Lower leg skin (tissue), 4 donors: Measurements from ENCODE around the gene SIK3. TPM values are rescaled to one million over a fixed set of nuclear protein-coding genes. Genes with fewer than 3 reads are reported as not detected.

Experiments
- DNase-seq, 2 donors: peaks; one replicate each; pipeline ENCODE4 v3.0.0-alpha.2; 2019; ENCODE audit warnings: low spot score in 2 of 2
- H3K4me3 ChIP-seq: fragments of 200-600 bp; sonication (generic); 2 replicates; pipeline ENCODE4 v1.5.1; 2017; ENCODE audit warnings: mild to moderate bottlenecking, low read depth; ENCODE audit not compliant: poor library complexity, severe bottlenecking
- POLR2A ChIP-seq, 2 donors: fragments of 450-650 bp; IDR thresholded peaks; one replicate each; pipeline ENCODE4 v1.6.1; 2016 to 2017; ENCODE audit warnings: antibody characterized with exemption in 2 of 2, mild to moderate bottlenecking in 1 of 2, moderate library complexity in 1 of 2
- WGBS, 2 donors: methylation state at CpG; one replicate each; pipeline ENCODE4 v1.1.5; 2018; 5-methylcytosine and 5-hydroxymethylcytosine counted together
- intact Hi-C: fragments of 100-400 bp; cut with DNase I; formaldehyde crosslinking; loops from one replicate; pipeline ENCODE4 v1.15.0; 2023; ENCODE audit warnings: low total_unique reads
- total RNA-seq, 4 donors: library from RNA; depleted of rRNA; stranded (reverse); fragments of >200 nt; gene quantifications; one replicate each; pipeline ENCODE4 v1.1.0, GENCODE V29; 2016
- TF ChIP-seq, protein P1 (sequence below), 3 donors: fragments of 450-650 bp; IDR thresholded peaks; one replicate each; pipeline ENCODE4 v1.5.1; 2016; ENCODE audit warnings: antibody characterized with exemption in 3 of 3, mild to moderate bottlenecking in 3 of 3, moderate library complexity in 2 of 3

Gene SIK3
- total RNA-seq, 4 donors from 2014 or later: 26.7 to 37.5 (median 30.1) TPM

- DNase-seq: no peak
- 60 to 83% methylated on average over 5 of the region's 5 CpGs for WGBS, 2 donors
- no peak overlapping the region for H3K4me3 ChIP-seq
- intact Hi-C loops: no loop called here
- TF ChIP-seq, protein P1, sequence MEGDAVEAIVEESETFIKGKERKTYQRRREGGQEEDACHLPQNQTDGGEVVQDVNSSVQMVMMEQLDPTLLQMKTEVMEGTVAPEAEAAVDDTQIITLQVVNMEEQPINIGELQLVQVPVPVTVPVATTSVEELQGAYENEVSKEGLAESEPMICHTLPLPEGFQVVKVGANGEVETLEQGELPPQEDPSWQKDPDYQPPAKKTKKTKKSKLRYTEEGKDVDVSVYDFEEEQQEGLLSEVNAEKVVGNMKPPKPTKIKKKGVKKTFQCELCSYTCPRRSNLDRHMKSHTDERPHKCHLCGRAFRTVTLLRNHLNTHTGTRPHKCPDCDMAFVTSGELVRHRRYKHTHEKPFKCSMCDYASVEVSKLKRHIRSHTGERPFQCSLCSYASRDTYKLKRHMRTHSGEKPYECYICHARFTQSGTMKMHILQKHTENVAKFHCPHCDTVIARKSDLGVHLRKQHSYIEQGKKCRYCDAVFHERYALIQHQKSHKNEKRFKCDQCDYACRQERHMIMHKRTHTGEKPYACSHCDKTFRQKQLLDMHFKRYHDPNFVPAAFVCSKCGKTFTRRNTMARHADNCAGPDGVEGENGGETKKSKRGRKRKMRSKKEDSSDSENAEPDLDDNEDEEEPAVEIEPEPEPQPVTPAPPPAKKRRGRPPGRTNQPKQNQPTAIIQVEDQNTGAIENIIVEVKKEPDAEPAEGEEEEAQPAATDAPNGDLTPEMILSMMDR (IDR thresholded peaks at IDR 0.05): no peak
- no peak for TF ChIP-seq POLR2A (IDR thresholded peaks at IDR 0.05)
These were observed 284.3 kb downstream of the SIK3 start for GRCh38 chr11:116813781-116814471.

- intact Hi-C loops: no loop called here
- no peak for DNase-seq
These were observed 285.1 kb downstream of the SIK3 start for GRCh38 chr11:116813170-116813569.

DNA sequence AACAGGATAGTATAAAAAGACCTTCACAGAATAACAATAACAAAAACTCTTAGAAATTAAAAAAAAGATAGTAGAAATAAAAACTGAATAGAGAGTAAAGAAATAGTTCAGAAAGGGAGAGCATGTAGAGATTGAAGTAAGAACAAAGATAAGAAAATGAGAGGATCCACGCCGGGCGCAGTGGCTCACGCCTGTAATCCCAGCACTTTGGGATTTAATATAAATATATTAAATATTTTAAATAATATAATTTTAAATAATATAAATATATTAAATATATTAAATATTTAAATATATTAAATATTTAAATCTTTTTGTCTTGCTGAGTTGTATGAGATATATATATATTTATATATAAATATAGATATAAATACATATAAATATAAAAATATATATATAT lies 286.1 kb downstream of the SIK3 start:
- H3K4me3 ChIP-seq: no peak overlapping the region
- DNase-seq: no peak
- intact Hi-C loops: no loop called here
- 81 to 93% methylated on average over 4 of the region's 4 CpGs for WGBS, 2 donors
- TF ChIP-seq, protein P1 (IDR thresholded peaks at IDR 0.05): no peak
- TF ChIP-seq POLR2A (IDR thresholded peaks at IDR 0.05): no peak

More at GRCh38 chr11:116813170-116813569, 285.1 kb downstream of the SIK3 start:
- 80 to 100% methylated on average over 1 of the region's 1 CpG for WGBS, 2 donors
- TF ChIP-seq POLR2A (IDR thresholded peaks at IDR 0.05): no peak
- TF ChIP-seq, protein P1 (IDR thresholded peaks at IDR 0.05): no peak
- H3K4me3 ChIP-seq: no peak overlapping the region

DNA sequence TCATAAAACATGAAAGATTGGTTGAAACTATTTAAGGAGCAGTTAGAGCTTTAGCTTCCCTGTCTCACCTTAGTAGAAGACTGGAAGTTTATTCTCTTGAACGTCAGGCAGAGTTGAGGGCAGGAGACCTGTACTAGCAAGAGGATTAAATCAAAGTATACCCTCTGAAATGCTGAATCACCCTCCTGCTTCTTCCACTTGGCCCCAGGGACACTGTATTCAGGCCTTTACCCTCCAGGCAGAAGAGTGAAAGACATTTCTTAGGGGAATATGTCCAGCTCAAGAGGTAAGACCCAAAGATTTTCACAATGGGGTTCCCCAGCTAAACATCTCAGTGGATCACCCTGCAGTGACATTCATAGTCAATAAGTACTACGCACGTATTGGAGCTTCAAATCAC lies 287.0 kb downstream of the SIK3 start:
- no peak for DNase-seq
- intact Hi-C loops: no loop called here
- WGBS, 2 donors: 70 to 73% methylated on average over 3 of the region's 3 CpGs
- no peak overlapping the region for H3K4me3 ChIP-seq
- TF ChIP-seq POLR2A (IDR thresholded peaks at IDR 0.05): no peak

DNA sequence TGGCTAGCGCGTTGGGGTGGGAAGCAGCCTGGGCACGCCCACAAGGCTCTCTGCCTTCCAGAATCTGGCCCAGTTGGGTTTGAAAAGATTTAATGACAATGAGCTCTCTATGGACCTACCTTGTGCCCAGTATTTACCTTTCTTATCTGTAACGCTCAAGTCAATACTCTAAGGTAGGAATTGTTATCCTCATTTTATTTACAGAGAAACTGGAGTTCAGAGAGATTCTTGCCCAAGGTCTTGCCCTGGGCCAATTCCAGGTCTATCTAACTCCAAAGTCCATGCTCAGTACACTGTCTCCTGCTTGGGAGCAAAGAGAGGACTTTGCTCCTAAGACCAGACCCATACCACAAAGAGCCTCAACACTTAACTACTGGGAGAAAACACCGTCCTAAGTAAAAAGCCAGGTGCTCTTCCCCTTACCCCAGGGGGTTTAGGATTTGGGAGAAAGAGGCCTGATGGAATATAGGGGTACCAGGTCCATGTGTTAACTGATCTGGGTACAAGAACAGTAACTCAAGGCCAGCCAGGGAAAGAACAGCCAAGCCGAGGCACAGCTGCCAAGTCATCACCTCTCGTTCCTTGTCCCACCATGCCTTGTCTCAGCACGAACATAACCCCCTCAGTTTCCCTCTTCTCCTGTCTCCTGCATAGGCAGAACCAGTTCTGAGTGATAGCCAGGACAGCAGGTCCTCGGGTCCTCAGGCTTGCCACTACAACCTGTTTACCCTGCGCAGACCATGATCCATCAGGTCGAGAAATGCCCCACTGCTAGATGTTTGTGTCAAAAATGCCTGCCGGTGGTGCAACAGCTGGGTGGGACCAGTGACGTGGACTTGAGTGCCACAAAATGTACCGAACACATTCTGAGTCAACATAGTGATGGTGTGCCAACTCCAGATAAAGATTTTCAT lies 289.7 kb downstream of the SIK3 start:
- WGBS, 2 donors: 73 to 82% methylated on average over 14 of the region's 14 CpGs
- intact Hi-C loops: no loop called here
- DNase-seq: no peak
- H3K4me3 ChIP-seq: no peak overlapping the region
- TF ChIP-seq, protein P1 (IDR thresholded peaks at IDR 0.05): no peak
- TF ChIP-seq POLR2A (IDR thresholded peaks at IDR 0.05): no peak

- DNase-seq: no peak
- WGBS, 2 donors: 89 to 90% methylated on average over 6 of the region's 6 CpGs
These were observed 290.5 kb downstream of the SIK3 start for GRCh38 chr11:116807601-116808261.

More at GRCh38 chr11:116807601-116808261, 290.5 kb downstream of the SIK3 start:
- intact Hi-C loops: no loop called here
- TF ChIP-seq, protein P1 (IDR thresholded peaks at IDR 0.05): no peak
- TF ChIP-seq POLR2A (IDR thresholded peaks at IDR 0.05): no peak
- H3K4me3 ChIP-seq: no peak overlapping the region
